ENCODE data around the gene EHF. TPM values are rescaled to one million over a fixed set of nuclear protein-coding genes. Genes with fewer than 3 reads are reported as not detected.

Gene EHF
- total RNA-seq, 1 donor from 2014 or later: 36.4 TPM

DNA sequence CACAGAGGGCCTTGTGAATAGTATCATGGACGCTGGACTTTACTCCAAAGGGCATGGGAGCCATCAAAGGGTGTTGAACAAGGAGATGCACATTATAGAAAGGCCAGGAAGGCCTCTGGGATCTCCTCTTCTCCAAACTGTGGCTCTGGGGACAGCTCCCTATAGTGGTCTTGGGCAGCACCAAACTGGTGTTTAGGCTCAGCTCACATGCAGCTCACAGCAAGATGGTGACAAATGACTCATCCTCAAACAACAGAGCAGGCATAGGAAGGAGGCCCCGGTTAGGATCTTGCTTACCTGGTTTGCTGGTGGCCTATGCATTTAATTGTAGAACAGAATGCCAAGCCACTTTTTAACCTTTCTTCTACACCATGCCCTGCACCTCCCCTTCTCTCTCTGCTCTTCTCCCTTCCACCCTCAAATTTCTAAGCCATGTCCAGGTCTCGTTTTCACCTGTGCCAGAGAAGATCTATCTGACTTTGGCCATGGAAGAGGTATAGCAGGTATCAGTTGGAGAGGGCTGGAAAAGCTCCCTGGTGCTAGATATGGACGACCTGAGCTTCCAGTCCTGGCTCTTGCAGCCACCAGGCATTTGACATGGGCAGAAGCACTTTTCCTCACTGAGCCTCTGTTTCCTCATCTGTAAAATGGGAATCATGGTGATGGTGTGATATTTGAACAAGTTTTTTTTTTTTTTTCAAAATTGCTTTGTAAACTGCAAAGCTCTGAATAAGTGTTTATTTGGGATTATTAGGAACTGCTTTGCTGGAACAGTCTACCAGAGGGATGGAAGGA is 14.4 kb upstream of the EHF start:
- Histone ChIP-seq H3K36me3 (no peaks in the 10 kb centered on the region), H3K4me1 (peaks cover under 1% of the 10 kb centered on the region), H3K27ac (no peak overlapping the region), H3K9me3 (no peaks in the 10 kb centered on the region), H3K27me3 (no peaks in the 10 kb centered on the region), H3K4me3 (no peak overlapping the region)
- TF ChIP-seq, protein P1, sequence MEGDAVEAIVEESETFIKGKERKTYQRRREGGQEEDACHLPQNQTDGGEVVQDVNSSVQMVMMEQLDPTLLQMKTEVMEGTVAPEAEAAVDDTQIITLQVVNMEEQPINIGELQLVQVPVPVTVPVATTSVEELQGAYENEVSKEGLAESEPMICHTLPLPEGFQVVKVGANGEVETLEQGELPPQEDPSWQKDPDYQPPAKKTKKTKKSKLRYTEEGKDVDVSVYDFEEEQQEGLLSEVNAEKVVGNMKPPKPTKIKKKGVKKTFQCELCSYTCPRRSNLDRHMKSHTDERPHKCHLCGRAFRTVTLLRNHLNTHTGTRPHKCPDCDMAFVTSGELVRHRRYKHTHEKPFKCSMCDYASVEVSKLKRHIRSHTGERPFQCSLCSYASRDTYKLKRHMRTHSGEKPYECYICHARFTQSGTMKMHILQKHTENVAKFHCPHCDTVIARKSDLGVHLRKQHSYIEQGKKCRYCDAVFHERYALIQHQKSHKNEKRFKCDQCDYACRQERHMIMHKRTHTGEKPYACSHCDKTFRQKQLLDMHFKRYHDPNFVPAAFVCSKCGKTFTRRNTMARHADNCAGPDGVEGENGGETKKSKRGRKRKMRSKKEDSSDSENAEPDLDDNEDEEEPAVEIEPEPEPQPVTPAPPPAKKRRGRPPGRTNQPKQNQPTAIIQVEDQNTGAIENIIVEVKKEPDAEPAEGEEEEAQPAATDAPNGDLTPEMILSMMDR (IDR thresholded peaks at IDR 0.05): no peak
- no peak for ATAC-seq
- intact Hi-C loops (cut with DNase I): no loop called here
- no peak for DNase-seq

GRCh38 chr11:34609187-34609751 is 11.6 kb upstream of the EHF start:
- no peak for ATAC-seq
- no peaks in the 10 kb centered on the region for H3K4me1 ChIP-seq
- intact Hi-C loops (cut with DNase I): no loop called here
- DNase-seq: no peak
- no peaks in the 10 kb centered on the region for H3K27me3 ChIP-seq
- TF ChIP-seq, protein P1 (IDR thresholded peaks at IDR 0.05): no peak
- H3K36me3 ChIP-seq: no peaks in the 10 kb centered on the region
- no peak overlapping the region for H3K4me3 ChIP-seq
- H3K9me3 ChIP-seq: no peaks in the 10 kb centered on the region
- H3K27ac ChIP-seq: no peak overlapping the region

DNA sequence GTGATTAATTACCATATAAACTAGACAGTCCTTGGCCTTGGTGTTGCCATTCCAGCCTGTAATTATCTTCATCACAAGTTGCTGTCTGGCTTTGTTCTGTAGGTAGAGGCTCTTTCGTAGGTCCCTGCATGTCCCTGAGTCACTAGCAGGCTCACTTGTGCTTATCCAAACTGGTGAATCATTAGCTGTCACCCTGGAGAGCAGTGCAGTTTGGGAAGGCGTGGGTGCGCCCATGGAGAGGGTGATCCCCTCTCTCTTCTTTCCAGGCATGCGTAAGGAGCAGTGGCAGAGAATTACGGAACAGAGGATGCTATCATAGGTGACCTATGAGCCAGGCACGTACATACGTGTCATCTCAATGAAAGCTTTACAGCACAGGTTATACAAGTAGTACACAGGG is 11.0 kb upstream of the EHF start:
- ATAC-seq (no peak), DNase-seq (no peak)
- no peaks in the 10 kb centered on the region for H3K4me1 ChIP-seq
- no peaks in the 10 kb centered on the region for H3K36me3 ChIP-seq
- intact Hi-C loops (cut with DNase I): no loop called here
- H3K27me3 ChIP-seq: no peaks in the 10 kb centered on the region
- H3K9me3 ChIP-seq: no peaks in the 10 kb centered on the region
- H3K4me3 ChIP-seq: no peak overlapping the region
- H3K27ac ChIP-seq: no peak overlapping the region
- TF ChIP-seq, protein P1 (IDR thresholded peaks at IDR 0.05): no peak

GRCh38 chr11:34610324-34611041 is 10.4 kb upstream of the EHF start:
- Histone ChIP-seq H3K27ac (no peak overlapping the region), H3K36me3 (no peaks in the 10 kb centered on the region), H3K4me3 (no peak overlapping the region), H3K9me3 (no peaks in the 10 kb centered on the region), H3K27me3 (no peaks in the 10 kb centered on the region), H3K4me1 (no peaks in the 10 kb centered on the region)
- intact Hi-C loops (cut with DNase I): no loop called here
- TF ChIP-seq, protein P1 (IDR thresholded peaks at IDR 0.05): no peak
- ATAC-seq (no peak), DNase-seq (no peak)

- Histone ChIP-seq H3K4me3 (no peak overlapping the region), H3K9me3 (no peaks in the 10 kb centered on the region), H3K36me3 (no peaks in the 10 kb centered on the region), H3K4me1 (no peaks in the 10 kb centered on the region), H3K27me3 (no peaks in the 10 kb centered on the region), H3K27ac (no peak overlapping the region)
- DNase-seq (no peak), ATAC-seq (no peak)
- intact Hi-C loops (cut with DNase I): no loop called here
- TF ChIP-seq, protein P1 (IDR thresholded peaks at IDR 0.05): no peak
Measured at GRCh38 chr11:34613015-34613414, 7.9 kb upstream of the EHF start.

Measured in upper lobe of right lung (tissue), 1 donor.